Gastroesophageal sphincter (tissue), 3 donors: ENCODE data around the gene DDX52.

Experiments used
- CTCF ChIP-seq, 4 experiments: fragments of 200-600 bp in 2 of 4; fragments of 450-650 bp in 2 of 4; sonication (generic) in 1 of 4; IDR thresholded peaks; one replicate each; pipeline ENCODE4 v1.5.1; 2017 to 2019; ENCODE audit warnings: antibody characterized with exemption in 4 of 4, mild to moderate bottlenecking in 2 of 4, moderate library complexity in 2 of 4
- POLR2AphosphoS5 ChIP-seq: sonication (generic); formaldehyde crosslinking; IDR thresholded peaks from one replicate; pipeline ENCODE4 v1.6.1; 2017; ENCODE audit warnings: antibody characterized with exemption

GRCh38 chr17:37667039-37667438 is 23.8 kb upstream of the DDX52 start:
- no peak for TF ChIP-seq CTCF (IDR thresholded peaks at IDR 0.05)
- TF ChIP-seq POLR2AphosphoS5 = no peak
